ENCODE data around the gene TTC22.

The TTC22 gene

GRCh38 chr1:54839824-54840223, 38.7 kb upstream of the TTC22 start:
- TF ChIP-seq GATA3 (IDR thresholded peaks at IDR 0.05; ENCODE audit: low read depth, low read length) (no peak), GATA2 (IDR thresholded peaks at IDR 0.05; ENCODE audit: low read depth, low read length) (no peak)

GRCh38 chr1:54838565-54839180, 37.5 kb upstream of the TTC22 start:
- TF ChIP-seq GATA2 (IDR thresholded peaks at IDR 0.05; ENCODE audit: low read depth, low read length) (no peak), GATA3 (IDR thresholded peaks at IDR 0.05; ENCODE audit: low read depth, low read length) (no peak)

- TF ChIP-seq GATA2 (IDR thresholded peaks at IDR 0.05; ENCODE audit: low read depth, low read length): no peak
- TF ChIP-seq GATA3 (IDR thresholded peaks at IDR 0.05; ENCODE audit: low read depth, low read length): no peak
Measured at GRCh38 chr1:54837002-54837853, 36.1 kb upstream of the TTC22 start.

GRCh38 chr1:54836594-54836993, 35.5 kb upstream of the TTC22 start:
- no peak for TF ChIP-seq GATA2 (IDR thresholded peaks at IDR 0.05; ENCODE audit: low read depth, low read length)
- TF ChIP-seq GATA3 (IDR thresholded peaks at IDR 0.05; ENCODE audit: low read depth, low read length): no peak

- TF ChIP-seq GATA3 (IDR thresholded peaks at IDR 0.05; ENCODE audit: low read depth, low read length): no peak
- TF ChIP-seq GATA2 (IDR thresholded peaks at IDR 0.05; ENCODE audit: low read depth, low read length): no peak
Measured at GRCh38 chr1:54835970-54836369, 34.8 kb upstream of the TTC22 start.

- TF ChIP-seq GATA3 (IDR thresholded peaks at IDR 0.05; ENCODE audit: low read depth, low read length): no peak
- TF ChIP-seq GATA2 (IDR thresholded peaks at IDR 0.05; ENCODE audit: low read depth, low read length): no peak
Measured at GRCh38 chr1:54835131-54835898, 34.2 kb upstream of the TTC22 start.

GRCh38 chr1:54834007-54834541, 33.0 kb upstream of the TTC22 start:
- TF ChIP-seq GATA2 (IDR thresholded peaks at IDR 0.05; ENCODE audit: low read depth, low read length) (no peak), GATA3 (IDR thresholded peaks at IDR 0.05; ENCODE audit: low read depth, low read length) (no peak)

GRCh38 chr1:54833121-54833520, 32.0 kb upstream of the TTC22 start:
- TF ChIP-seq GATA3 (IDR thresholded peaks at IDR 0.05; ENCODE audit: low read depth, low read length): no peak
- TF ChIP-seq GATA2 (IDR thresholded peaks at IDR 0.05; ENCODE audit: low read depth, low read length): no peak

GRCh38 chr1:54826226-54826816, 25.2 kb upstream of the TTC22 start:
- TF ChIP-seq GATA2 (IDR thresholded peaks at IDR 0.05; ENCODE audit: low read depth, low read length) (no peak), GATA3 (IDR thresholded peaks at IDR 0.05; ENCODE audit: low read depth, low read length) (no peak)

GRCh38 chr1:54825696-54826095, 24.6 kb upstream of the TTC22 start:
- no peak for TF ChIP-seq GATA2 (IDR thresholded peaks at IDR 0.05; ENCODE audit: low read depth, low read length)

GRCh38 chr1:54823670-54824069, 22.5 kb upstream of the TTC22 start:
- no peak for TF ChIP-seq GATA3 (IDR thresholded peaks at IDR 0.05; ENCODE audit: low read depth, low read length)

GRCh38 chr1:54819733-54820132, 18.6 kb upstream of the TTC22 start:
- TF ChIP-seq GATA2 (IDR thresholded peaks at IDR 0.05; ENCODE audit: low read depth, low read length) (no peak), GATA3 (IDR thresholded peaks at IDR 0.05; ENCODE audit: low read depth, low read length) (no peak)

GRCh38 chr1:54819195-54819536, 18.0 kb upstream of the TTC22 start:
- TF ChIP-seq GATA2 (IDR thresholded peaks at IDR 0.05; ENCODE audit: low read depth, low read length) (no peak), GATA3 (IDR thresholded peaks at IDR 0.05; ENCODE audit: low read depth, low read length) (no peak)
